Measurements from ENCODE around the gene SPTSSA. TPM values are rescaled to one million over a fixed set of nuclear protein-coding genes. Genes with fewer than 3 reads are reported as not detected.

The SPTSSA gene
- total RNA-seq, 1 donor from 2014 or later = 9.6 TPM

GRCh38 chr14:34424488-34424887, 37.6 kb downstream of the SPTSSA start:
- TF ChIP-seq, protein P1, sequence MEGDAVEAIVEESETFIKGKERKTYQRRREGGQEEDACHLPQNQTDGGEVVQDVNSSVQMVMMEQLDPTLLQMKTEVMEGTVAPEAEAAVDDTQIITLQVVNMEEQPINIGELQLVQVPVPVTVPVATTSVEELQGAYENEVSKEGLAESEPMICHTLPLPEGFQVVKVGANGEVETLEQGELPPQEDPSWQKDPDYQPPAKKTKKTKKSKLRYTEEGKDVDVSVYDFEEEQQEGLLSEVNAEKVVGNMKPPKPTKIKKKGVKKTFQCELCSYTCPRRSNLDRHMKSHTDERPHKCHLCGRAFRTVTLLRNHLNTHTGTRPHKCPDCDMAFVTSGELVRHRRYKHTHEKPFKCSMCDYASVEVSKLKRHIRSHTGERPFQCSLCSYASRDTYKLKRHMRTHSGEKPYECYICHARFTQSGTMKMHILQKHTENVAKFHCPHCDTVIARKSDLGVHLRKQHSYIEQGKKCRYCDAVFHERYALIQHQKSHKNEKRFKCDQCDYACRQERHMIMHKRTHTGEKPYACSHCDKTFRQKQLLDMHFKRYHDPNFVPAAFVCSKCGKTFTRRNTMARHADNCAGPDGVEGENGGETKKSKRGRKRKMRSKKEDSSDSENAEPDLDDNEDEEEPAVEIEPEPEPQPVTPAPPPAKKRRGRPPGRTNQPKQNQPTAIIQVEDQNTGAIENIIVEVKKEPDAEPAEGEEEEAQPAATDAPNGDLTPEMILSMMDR (IDR thresholded peaks at IDR 0.05) = no peak
- no peaks in the 10 kb centered on the region for H3K4me1 ChIP-seq
- H3K36me3 ChIP-seq = no peaks in the 10 kb centered on the region
- H3K9me3 ChIP-seq = peaks cover 7 to 11% of the 10 kb centered on the region in 2 donors
- no peak overlapping the region for H3K27ac ChIP-seq
- intact Hi-C loops (cut with DNase I) = no loop called here
- no peak overlapping the region for H3K4me3 ChIP-seq
- DNase-seq (ENCODE audit: low spot score in 2 of 2) = no peak
- H3K27me3 ChIP-seq = no peaks in the 10 kb centered on the region

GRCh38 chr14:34423445-34423844, 38.6 kb downstream of the SPTSSA start:
- Histone ChIP-seq H3K36me3 (no peaks in the 10 kb centered on the region), H3K27me3 (no peaks in the 10 kb centered on the region), H3K9me3 (peaks cover 7 to 11% of the 10 kb centered on the region in 2 donors), H3K4me1 (no peaks in the 10 kb centered on the region), H3K27ac (no peak overlapping the region), H3K4me3 (no peak overlapping the region)
- no peak for DNase-seq (ENCODE audit: low spot score in 2 of 2)
- intact Hi-C loops (cut with DNase I) = no loop called here
- TF ChIP-seq, protein P1 (IDR thresholded peaks at IDR 0.05) = no peak

- no peak for DNase-seq (ENCODE audit: low spot score in 2 of 2)
- intact Hi-C loops (cut with DNase I) = no loop called here
- H3K4me1 ChIP-seq = no peaks in the 10 kb centered on the region
- TF ChIP-seq, protein P1 (IDR thresholded peaks at IDR 0.05) = no peak
- no peaks in the 10 kb centered on the region for H3K36me3 ChIP-seq
- H3K27ac ChIP-seq = no peak overlapping the region
- H3K4me3 ChIP-seq = no peak overlapping the region
- peaks cover 7 to 11% of the 10 kb centered on the region in 2 donors for H3K9me3 ChIP-seq
- no peaks in the 10 kb centered on the region for H3K27me3 ChIP-seq
Observed at GRCh38 chr14:34420547-34421150, 41.4 kb downstream of the SPTSSA start.

DNA sequence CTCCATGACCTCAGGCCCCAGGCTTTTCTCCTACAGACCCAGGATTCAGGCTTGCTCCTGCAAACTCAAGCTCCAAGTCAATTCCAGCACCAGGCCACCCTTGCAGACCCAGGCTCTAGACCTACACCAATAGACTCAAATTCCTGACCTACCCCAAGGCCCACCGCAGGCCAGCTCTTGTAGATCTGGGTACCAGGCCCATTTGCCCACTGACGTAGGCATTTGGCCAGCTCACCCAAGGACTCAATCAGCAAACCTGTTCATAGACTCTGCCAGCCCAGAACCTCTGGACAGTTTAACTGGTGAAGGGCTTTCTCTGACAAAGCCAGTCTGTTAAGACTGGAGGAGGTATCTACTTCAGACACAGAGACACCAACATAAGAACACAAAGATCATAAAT, 52.3 kb downstream of the SPTSSA start:
- intact Hi-C loops (cut with DNase I) = no loop called here
- Histone ChIP-seq H3K36me3 (no peaks in the 10 kb centered on the region), H3K4me3 (no peak overlapping the region), H3K27me3 (no peaks in the 10 kb centered on the region), H3K4me1 (no peaks in the 10 kb centered on the region), H3K9me3 (peaks cover 11 to 13% of the 10 kb centered on the region in 2 donors), H3K27ac (no peak overlapping the region)
- DNase-seq (ENCODE audit: low spot score in 2 of 2) = no peak
- TF ChIP-seq, protein P1 (IDR thresholded peaks at IDR 0.05) = no peak

- DNase-seq (ENCODE audit: low spot score in 2 of 2) = no peak
- Histone ChIP-seq H3K27me3 (no peaks in the 10 kb centered on the region), H3K36me3 (no peaks in the 10 kb centered on the region), H3K9me3 (peaks cover 11 to 13% of the 10 kb centered on the region in 2 donors), H3K4me1 (no peaks in the 10 kb centered on the region), H3K27ac (no peak overlapping the region), H3K4me3 (no peak overlapping the region)
- TF ChIP-seq, protein P1 (IDR thresholded peaks at IDR 0.05) = no peak
- intact Hi-C loops (cut with DNase I) = no loop called here
Observed at GRCh38 chr14:34407951-34408350, 54.1 kb downstream of the SPTSSA start.

GRCh38 chr14:34404416-34404815, 57.6 kb downstream of the SPTSSA start:
- Histone ChIP-seq H3K4me1 (no peaks in the 10 kb centered on the region), H3K27me3 (no peaks in the 10 kb centered on the region), H3K9me3 (peaks cover 0 to under 1% of the 10 kb centered on the region in 2 donors), H3K4me3 (no peak overlapping the region), H3K36me3 (no peaks in the 10 kb centered on the region), H3K27ac (no peak overlapping the region)
- intact Hi-C loops (cut with DNase I) = no loop called here
- no peak for DNase-seq (ENCODE audit: low spot score in 2 of 2)
- TF ChIP-seq, protein P1 (IDR thresholded peaks at IDR 0.05) = no peak

Data from ascending aorta (tissue), 2 donors.